Stimulated activated CD4-positive, alpha-beta T cell treated with anti-CD3 and anti-CD28 coated beads, Interleukin-1b, Interleukin-23, amount 100 ng/mL, for 48 hours (primary cell): ENCODE results near the gene MC4R.

Source experiments
- DNase-seq: peaks from one replicate; pipeline ENCODE4 v3.0.0-alpha.2; 2020

Gene MC4R

DNA sequence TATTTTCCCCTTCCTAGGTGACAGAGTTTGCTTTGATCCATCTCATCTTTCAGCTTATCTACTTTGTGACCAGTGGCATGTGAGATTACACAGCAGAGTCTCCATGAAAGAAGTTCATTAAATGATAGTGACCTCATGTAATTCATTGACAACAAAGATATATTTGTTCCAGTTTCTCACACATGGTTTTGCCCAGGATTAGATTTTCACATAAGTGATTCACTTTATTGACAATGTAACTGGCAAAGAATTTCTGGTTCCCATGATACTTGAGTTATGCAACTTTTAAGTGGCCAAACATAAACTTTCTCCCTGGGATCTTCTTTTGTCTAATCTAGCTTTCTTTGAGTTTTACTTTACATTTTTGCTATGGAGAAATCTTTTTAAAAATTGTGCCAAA, 50.0 kb downstream of the MC4R start:
- no peak for DNase-seq
